Ovary (tissue), 3 donors: ENCODE data around the gene SRRM3.
"Not testable (repeated sequence)": the region's sequence is repeated elsewhere in the genome, so short reads cannot be mapped to it uniquely, and the experiment has no call there.

Experiments used
- POLR2A ChIP-seq: fragments of 450-650 bp; IDR thresholded peaks from one replicate; pipeline ENCODE4 v1.6.1; 2017; ENCODE audit warnings: antibody characterized with exemption, mild to moderate bottlenecking, moderate library complexity
- TF ChIP-seq, protein P1 (sequence below), 3 donors: fragments of 450-650 bp in 2 of 3; fragments of 200-600 bp in 1 of 3; IDR thresholded peaks; one replicate each; pipeline versions ENCODE4 v1.5.1 to v1.8.0; 2016 to 2022; ENCODE audit warnings: antibody characterized with exemption in 3 of 3, mild to moderate bottlenecking in 1 of 3
- donor health status: DM: no; HTN: no; CAD: no.

DNA sequence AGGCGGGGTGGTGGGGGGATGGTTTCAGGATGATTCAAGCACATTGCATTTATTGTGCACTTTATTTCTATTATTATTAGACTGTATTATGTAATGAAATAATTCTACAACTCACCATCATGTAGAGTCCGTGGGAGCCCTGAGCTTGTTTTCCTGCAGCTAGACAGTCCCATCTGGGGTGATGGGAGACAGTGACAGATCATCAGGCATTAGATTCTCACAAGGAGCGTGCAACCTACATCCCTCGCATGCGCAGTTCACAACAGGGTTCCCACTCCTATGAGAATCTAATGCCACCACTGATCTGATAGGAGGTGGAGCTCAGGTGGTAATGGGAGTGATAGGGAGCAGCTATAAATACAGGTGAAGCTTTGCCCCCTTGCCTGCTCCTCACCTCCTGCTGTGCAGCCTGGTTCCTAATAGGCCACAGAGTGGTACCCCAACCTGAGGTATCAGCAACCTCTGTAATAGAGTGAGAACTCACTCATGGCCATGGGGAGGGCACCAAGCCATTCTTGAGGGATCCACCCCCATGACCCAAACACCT lies 40.9 kb downstream of the SRRM3 start:
- TF ChIP-seq, protein P1, sequence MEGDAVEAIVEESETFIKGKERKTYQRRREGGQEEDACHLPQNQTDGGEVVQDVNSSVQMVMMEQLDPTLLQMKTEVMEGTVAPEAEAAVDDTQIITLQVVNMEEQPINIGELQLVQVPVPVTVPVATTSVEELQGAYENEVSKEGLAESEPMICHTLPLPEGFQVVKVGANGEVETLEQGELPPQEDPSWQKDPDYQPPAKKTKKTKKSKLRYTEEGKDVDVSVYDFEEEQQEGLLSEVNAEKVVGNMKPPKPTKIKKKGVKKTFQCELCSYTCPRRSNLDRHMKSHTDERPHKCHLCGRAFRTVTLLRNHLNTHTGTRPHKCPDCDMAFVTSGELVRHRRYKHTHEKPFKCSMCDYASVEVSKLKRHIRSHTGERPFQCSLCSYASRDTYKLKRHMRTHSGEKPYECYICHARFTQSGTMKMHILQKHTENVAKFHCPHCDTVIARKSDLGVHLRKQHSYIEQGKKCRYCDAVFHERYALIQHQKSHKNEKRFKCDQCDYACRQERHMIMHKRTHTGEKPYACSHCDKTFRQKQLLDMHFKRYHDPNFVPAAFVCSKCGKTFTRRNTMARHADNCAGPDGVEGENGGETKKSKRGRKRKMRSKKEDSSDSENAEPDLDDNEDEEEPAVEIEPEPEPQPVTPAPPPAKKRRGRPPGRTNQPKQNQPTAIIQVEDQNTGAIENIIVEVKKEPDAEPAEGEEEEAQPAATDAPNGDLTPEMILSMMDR (IDR thresholded peaks at IDR 0.05), result not testable (repeated sequence)
- not testable (repeated sequence) for TF ChIP-seq POLR2A
